DND-41 (cell line): ENCODE results near the gene OLR1.

Experiments used
- ATAC-seq: fragments of 200-7000 bp; cut with Tn5 transposase; 3 replicates; pipeline ENCODE4 v1.9.1; 2021; ENCODE audit warnings: low read depth; ENCODE audit not compliant: insufficient read depth
- DNase-seq: peaks from one replicate; pipeline ENCODE4 v3.0.0-alpha.2; 2020
- H2AFZ ChIP-seq: 2 replicates; pipeline ENCODE4 v1.6.0; 2012; ENCODE audit warnings: low read depth, low read length
- H3K27ac ChIP-seq: 2 replicates; pipeline ENCODE4 v1.5.1; 2012; ENCODE audit warnings: low read length, inconsistent platforms
- H3K27me3 ChIP-seq: fragments of 200-600 bp; sonication (generic); 2 replicates; pipeline ENCODE4 v1.6.0; 2012; ENCODE audit warnings: low read length, mild to moderate bottlenecking, inconsistent platforms; ENCODE audit not compliant: insufficient read depth, poor library complexity
- H3K36me3 ChIP-seq: 2 replicates; pipeline ENCODE4 v1.5.1; 2012; ENCODE audit warnings: low read length, inconsistent platforms; ENCODE audit not compliant: insufficient read depth
- H3K4me1 ChIP-seq: 2 replicates; pipeline ENCODE4 v1.5.1; 2012; ENCODE audit warnings: mild to moderate bottlenecking, low read length; ENCODE audit not compliant: insufficient read depth
- H3K4me2 ChIP-seq: 2 replicates; pipeline ENCODE4 v1.6.0; 2012; ENCODE audit warnings: mild to moderate bottlenecking, moderate library complexity, low read length, inconsistent platforms; ENCODE audit not compliant: insufficient read depth
- H3K4me3 ChIP-seq, 2 experiments: fragments of 200-600 bp in 1 of 2; shearing (Covaris generic) in 1 of 2; 2 replicates each; pipeline ENCODE4 v1.5.1; 2012 to 2016; ENCODE audit warnings: inconsistent platforms in 2 of 2, low read length in 2 of 2, mild to moderate bottlenecking in 2 of 2, low read depth in 1 of 2, moderate library complexity in 1 of 2
- H3K79me2 ChIP-seq: 2 replicates; pipeline ENCODE4 v1.6.0; 2012; ENCODE audit warnings: low read length, inconsistent platforms; ENCODE audit not compliant: insufficient read depth
- H3K9ac ChIP-seq: 2 replicates; pipeline ENCODE4 v1.6.0; 2012; ENCODE audit warnings: low read depth, mild to moderate bottlenecking, inconsistent platforms, low read length, moderate library complexity
- H3K9me3 ChIP-seq: 2 replicates; pipeline ENCODE4 v1.5.1; 2012; ENCODE audit warnings: low read length, moderate library complexity, mild to moderate bottlenecking, inconsistent platforms; ENCODE audit not compliant: insufficient read depth, severe bottlenecking
- H4K20me1 ChIP-seq: 2 replicates; pipeline ENCODE4 v1.6.0; 2012; ENCODE audit warnings: low read length; ENCODE audit not compliant: insufficient read depth
- EZH2 ChIP-seq: IDR thresholded peaks from 3 replicates; pipeline ENCODE4 v1.6.1; 2012; ENCODE audit warnings: borderline replicate concordance, low read depth, mild to moderate bottlenecking, moderate library complexity, low read length, inconsistent platforms; ENCODE audit not compliant: severe bottlenecking
- TF ChIP-seq, protein P1 (sequence below): IDR thresholded peaks from 2 replicates; pipeline ENCODE4 v1.5.1; 2012; ENCODE audit warnings: borderline replicate concordance, low read length, moderate library complexity, mild to moderate bottlenecking; ENCODE audit not compliant: poor library complexity, severe bottlenecking; ENCODE audit errors: extremely low read depth

Gene OLR1

DNA sequence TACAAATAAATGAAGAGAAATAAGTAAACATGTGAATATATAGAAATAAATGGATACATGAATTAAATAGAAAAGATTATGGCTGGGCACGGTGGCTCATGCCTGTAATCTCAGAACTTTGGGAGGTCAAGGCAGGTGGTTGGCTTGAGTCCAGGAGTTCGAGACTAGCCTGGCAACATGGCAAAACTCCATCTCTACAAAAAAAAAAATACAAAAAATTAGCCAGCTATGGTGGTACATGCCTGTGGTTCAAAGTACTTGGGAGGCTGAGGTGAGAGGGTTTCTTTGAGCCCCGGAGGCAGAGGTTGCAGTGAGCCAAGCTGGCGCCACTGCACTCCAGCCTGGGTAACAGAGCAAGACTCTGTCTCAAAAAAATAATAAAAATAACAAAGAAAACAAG lies 36.8 kb downstream of the OLR1 start:
- Histone ChIP-seq H3K9ac (no peak overlapping the region), H3K4me1 (no peaks in the 10 kb centered on the region), H3K79me2 (no peaks in the 10 kb centered on the region), H3K4me2 (no peak overlapping the region), H3K36me3 (no peaks in the 10 kb centered on the region), H3K9me3 (no peaks in the 10 kb centered on the region), H2AFZ (no peak overlapping the region), H4K20me1 (no peaks in the 10 kb centered on the region), H3K27ac (no peak overlapping the region), H3K4me3 (no peak overlapping the region), H3K27me3 (peaks cover 14% of the 10 kb centered on the region)
- ATAC-seq (no peak), DNase-seq (no peak)
- TF ChIP-seq, protein P1, sequence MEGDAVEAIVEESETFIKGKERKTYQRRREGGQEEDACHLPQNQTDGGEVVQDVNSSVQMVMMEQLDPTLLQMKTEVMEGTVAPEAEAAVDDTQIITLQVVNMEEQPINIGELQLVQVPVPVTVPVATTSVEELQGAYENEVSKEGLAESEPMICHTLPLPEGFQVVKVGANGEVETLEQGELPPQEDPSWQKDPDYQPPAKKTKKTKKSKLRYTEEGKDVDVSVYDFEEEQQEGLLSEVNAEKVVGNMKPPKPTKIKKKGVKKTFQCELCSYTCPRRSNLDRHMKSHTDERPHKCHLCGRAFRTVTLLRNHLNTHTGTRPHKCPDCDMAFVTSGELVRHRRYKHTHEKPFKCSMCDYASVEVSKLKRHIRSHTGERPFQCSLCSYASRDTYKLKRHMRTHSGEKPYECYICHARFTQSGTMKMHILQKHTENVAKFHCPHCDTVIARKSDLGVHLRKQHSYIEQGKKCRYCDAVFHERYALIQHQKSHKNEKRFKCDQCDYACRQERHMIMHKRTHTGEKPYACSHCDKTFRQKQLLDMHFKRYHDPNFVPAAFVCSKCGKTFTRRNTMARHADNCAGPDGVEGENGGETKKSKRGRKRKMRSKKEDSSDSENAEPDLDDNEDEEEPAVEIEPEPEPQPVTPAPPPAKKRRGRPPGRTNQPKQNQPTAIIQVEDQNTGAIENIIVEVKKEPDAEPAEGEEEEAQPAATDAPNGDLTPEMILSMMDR = no peak
- no peak for TF ChIP-seq EZH2

DNA sequence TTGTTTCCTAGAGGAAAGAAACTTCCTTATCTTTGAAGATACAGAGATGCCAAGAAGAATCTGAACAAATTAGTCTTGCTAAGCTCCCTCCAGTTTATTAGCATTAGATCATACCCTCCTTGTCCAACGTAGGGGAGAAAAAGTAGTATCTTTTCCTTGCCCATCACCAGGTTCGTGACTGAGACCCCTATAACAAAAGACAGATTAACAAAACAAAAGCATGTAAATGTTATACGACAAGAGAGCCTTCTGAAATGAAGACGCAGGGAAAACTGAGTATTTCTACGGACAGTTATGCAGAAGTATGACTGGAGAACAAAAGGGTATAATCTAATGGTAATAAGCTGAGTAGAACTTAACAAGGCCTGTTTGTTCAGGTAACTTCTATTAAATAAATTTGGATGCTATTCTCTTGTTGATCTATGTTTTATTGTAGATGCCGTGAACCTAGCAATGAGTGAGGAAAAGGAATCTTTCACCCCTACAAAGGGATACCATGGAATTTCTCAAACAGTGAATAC lies 39.0 kb downstream of the OLR1 start:
- no peak overlapping the region for H3K9ac ChIP-seq

DNA sequence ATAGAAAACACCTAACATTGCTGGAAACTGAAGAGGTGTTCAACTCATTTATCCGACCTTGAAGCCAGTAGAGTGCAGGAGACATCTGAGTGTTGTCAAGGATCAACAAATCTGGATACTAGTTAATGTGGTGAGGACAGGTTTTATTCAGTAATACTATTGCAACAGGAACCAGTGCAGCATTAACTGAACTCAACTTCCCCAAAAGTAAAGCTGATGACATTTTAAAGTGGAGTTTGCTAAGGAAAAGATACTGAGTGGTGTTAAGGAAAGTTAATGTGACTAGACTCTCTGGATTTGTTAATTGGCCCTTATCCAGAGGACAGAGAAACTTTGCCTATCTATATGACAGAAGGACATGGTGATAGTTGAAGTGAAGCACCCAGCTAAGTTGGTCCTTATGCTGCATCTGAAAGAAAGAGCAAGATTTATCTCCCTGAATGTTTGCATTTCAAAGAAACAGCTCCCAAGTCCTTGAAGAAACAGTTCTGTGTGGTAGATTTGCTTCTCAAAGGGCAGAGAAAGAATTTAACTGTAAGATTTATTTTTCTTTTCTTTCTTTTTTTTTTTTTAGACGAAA lies 40.7 kb downstream of the OLR1 start:
- H2AFZ ChIP-seq = no peak overlapping the region
- TF ChIP-seq, protein P1 = no peak
- no peak for TF ChIP-seq EZH2
- ATAC-seq (no peak), DNase-seq (no peak)
- H3K36me3 ChIP-seq = no peaks in the 10 kb centered on the region
- H3K9me3 ChIP-seq = no peaks in the 10 kb centered on the region
- no peaks in the 10 kb centered on the region for H3K4me1 ChIP-seq
- no peaks in the 10 kb centered on the region for H3K79me2 ChIP-seq
- no peak overlapping the region for H3K4me3 ChIP-seq
- no peak overlapping the region for H3K4me2 ChIP-seq
- H3K27me3 ChIP-seq = peaks cover 28% of the 10 kb centered on the region
- H3K27ac ChIP-seq = no peak overlapping the region
- no peak overlapping the region for H3K9ac ChIP-seq
- H4K20me1 ChIP-seq = no peaks in the 10 kb centered on the region

More for the DNA sequence above, 39.0 kb downstream of the OLR1 start:
- Histone ChIP-seq H3K27me3 (peaks cover 17% of the 10 kb centered on the region), H3K4me1 (no peaks in the 10 kb centered on the region), H2AFZ (no peak overlapping the region), H3K79me2 (no peaks in the 10 kb centered on the region), H3K4me3 (no peak overlapping the region), H3K27ac (no peak overlapping the region), H3K9me3 (no peaks in the 10 kb centered on the region), H3K36me3 (no peaks in the 10 kb centered on the region), H3K4me2 (no peak overlapping the region), H4K20me1 (no peaks in the 10 kb centered on the region)
- TF ChIP-seq EZH2 = no peak
- TF ChIP-seq, protein P1 = no peak
- ATAC-seq (no peak), DNase-seq (no peak)

DNA sequence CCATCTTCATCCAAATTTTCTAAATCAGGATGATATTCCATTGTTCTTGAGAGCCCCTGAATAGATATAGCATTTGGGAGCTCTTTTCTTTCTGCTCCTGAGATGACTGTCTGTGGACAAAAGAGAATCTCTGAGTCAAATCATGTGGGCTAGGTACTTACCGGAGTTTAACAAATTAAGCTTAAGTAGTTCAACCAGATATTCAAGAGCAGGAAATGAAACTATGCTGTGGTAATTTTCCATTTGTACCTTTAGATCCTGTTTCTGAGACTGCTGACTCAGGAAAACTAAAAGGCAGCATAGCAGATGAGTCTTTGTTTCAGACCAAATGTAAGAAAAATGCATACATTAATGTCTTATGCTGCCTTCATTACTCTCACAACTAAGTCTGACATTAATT lies 41.9 kb downstream of the OLR1 start, which contains the start of gene CLEC7A:
Gene CLEC7A (minus strand): TSS at position 158 of the 400 bp plus-strand sequence. CDS start 117 bp downstream, at position 41.
- DNase-seq (no peak), ATAC-seq (0 out of 3 replicates have a peak, but pooled peaks have one; percentile 27)
- Histone ChIP-seq H3K36me3 (no peaks in the 10 kb centered on the region), H3K27ac (no peak within 1 kb of the TSS), H3K79me2 (no peaks in the 10 kb centered on the region), H2AFZ (no peak within 1 kb of the TSS), H3K4me1 (no peaks in the 10 kb centered on the region), H3K4me2 (no peak within 1 kb of the TSS), H3K27me3 (peaks cover 24% of the 10 kb centered on the region), H3K9ac (no peak within 1 kb of the TSS), H3K9me3 (no peaks in the 10 kb centered on the region), H3K4me3 (no peak within 1 kb of the TSS), H4K20me1 (no peaks in the 10 kb centered on the region)
- no peak for TF ChIP-seq EZH2
- TF ChIP-seq, protein P1 = no peak
